ENCODE data around the gene AUP1. TPM values are rescaled to one million over a fixed set of nuclear protein-coding genes. Genes with fewer than 3 reads are reported as not detected.
"Not testable (repeated sequence)": the region's sequence is repeated elsewhere in the genome, so short reads cannot be mapped to it uniquely, and the experiment has no call there.

AUP1 gene
- total and polyA plus RNA-seq, 2 of the 8 experiments (the other 6 are each of a cell fraction or from before 2014, with no cell fraction given) = 83.4 to 121 TPM

- POLR2A ChIA-PET (ENCODE audit: partially characterized antibody) = interaction anchor here (1.5 kb wide), 1 partner anchor 17 kb away, joined by 3 read pairs; no protein-coding TSS in a partner anchor
- not testable (repeated sequence) for H3K79me1 ChIP-seq (ENCODE audit: low read depth, low read length); H3K4ac ChIP-seq (replicated peaks; ENCODE audit: insufficient read length, low read depth, low read length); H4K8ac ChIP-seq (ENCODE audit: extremely low read depth, insufficient read depth, low read length); H4K91ac ChIP-seq (replicated peaks; ENCODE audit: insufficient read length, low read length); H3K27ac ChIP-seq (ENCODE audit: low read depth, low read length); H4K20me1 ChIP-seq (replicated peaks in 1 of 2; ENCODE audit: control insufficient read depth in 1 of 2, insufficient read depth in 2 of 2, low read length in 2 of 2); H3K23ac ChIP-seq (ENCODE audit: insufficient read length); H2BK12ac ChIP-seq (ENCODE audit: low read depth, low read length); H3K9me3 ChIP-seq (ENCODE audit: insufficient read depth in 2 of 2, low read depth in 1 of 2, low read length in 1 of 2); H2BK15ac ChIP-seq (ENCODE audit: low read length); H2BK120ac ChIP-seq (replicated peaks; ENCODE audit: low read depth, low read length); H2BK20ac ChIP-seq (ENCODE audit: low read length); H3K4me1 ChIP-seq (replicated peaks in 1 of 4; ENCODE audit: control insufficient read depth in 3 of 4, insufficient read depth in 4 of 4, low read length in 3 of 4); H4K5ac ChIP-seq (ENCODE audit: insufficient read length, low read depth, low read length); H3K14ac ChIP-seq (ENCODE audit: insufficient read length); H2AFZ ChIP-seq (ENCODE audit: low read length); FAIRE-seq; H2BK5ac ChIP-seq (ENCODE audit: low read depth, low read length); H3K9ac ChIP-seq (replicated peaks in 1 of 4; ENCODE audit: extremely low read depth in 1 of 4, low read depth in 3 of 4, low read length in 3 of 4); H3K4me3 ChIP-seq (ENCODE audit: extremely low read depth in 1 of 4, insufficient read depth in 2 of 4, low read depth in 3 of 4, low read length in 4 of 4); H3K4me2 ChIP-seq (ENCODE audit: insufficient read depth in 1 of 2, low read depth in 2 of 2, low read length in 2 of 2); H3K56ac ChIP-seq (replicated peaks; ENCODE audit: insufficient read length, low read depth, low read length); DNase-seq (ENCODE audit: low read depth in 1 of 2, low spot score in 2 of 2); H3K36me3 ChIP-seq (ENCODE audit: control insufficient read depth in 2 of 4, insufficient read depth in 4 of 4, low read length in 3 of 4); H3K18ac ChIP-seq (ENCODE audit: extremely low read depth, low read length); H3K23me2 ChIP-seq (ENCODE audit: low read depth, low read length); H2AK5ac ChIP-seq (ENCODE audit: low read depth, low read length); H3K79me2 ChIP-seq (ENCODE audit: control insufficient read depth in 1 of 2, insufficient read depth in 2 of 2, low read length in 2 of 2)
- CTCF ChIA-PET (ENCODE audit: partially characterized antibody) = interaction anchor here (0.6 to 7.5 kb wide), 4 partner anchors 11 to 732 kb away, joined by 3 to 56 read pairs (median 22); partner anchors contain the start of gene STAMBP
- WGBS, 2 experiments (ENCODE audit: extremely low coverage in 1 of 2, insufficient coverage in 1 of 2, insufficient read length in 1 of 2, insufficient replicate concordance in 2 of 2, low coverage in 1 of 2, low lambda C conversion rate in 2 of 2, missing lambda C conversion rate in 1 of 2) = 91% methylated on average over 1 of the region's 1 CpG; no CpG with 5 or more reads in 1 of the 2 experiments
- peaks cover 0 to 17% (median 11%) of the 10 kb centered on the region in 4 experiments; a peak in 6 of 7 replicates for H3K27me3 ChIP-seq (replicated peaks in 1 of 4; ENCODE audit: control insufficient read depth in 3 of 4, extremely low read depth in 1 of 4, insufficient read depth in 3 of 4, low read length in 3 of 4)
Measured at GRCh38 chr2:74561022-74561421, 31.5 kb upstream of the AUP1 start.
